Tongue (tissue), 2 donors: ENCODE results near the gene SEMA5B. TPM values are rescaled to one million over a fixed set of nuclear protein-coding genes. Genes with fewer than 3 reads are reported as not detected.

Source experiments
- DNase-seq: peaks from one replicate; pipeline ENCODE4 v3.0.0-alpha.2; 2015
- total RNA-seq: library from RNA; depleted of rRNA; stranded (reverse); fragments of >200 nt; gene quantifications from one replicate; pipeline ENCODE4 v1.2.3, GENCODE V29; 2014

Gene SEMA5B
- total RNA-seq, 1 donor from 2014 or later, result 11.0 TPM

- no peak for DNase-seq
Measured at GRCh38 chr3:122892118-122892960, 135.2 kb downstream of the SEMA5B start.

GRCh38 chr3:122890720-122891220, 136.8 kb downstream of the SEMA5B start:
- DNase-seq, result peak; percentile 31

- DNase-seq, result peak; percentile 91
Measured at GRCh38 chr3:122890077-122890719, 137.4 kb downstream of the SEMA5B start.

GRCh38 chr3:122886946-122887345, 140.6 kb downstream of the SEMA5B start:
- DNase-seq, result no peak

- DNase-seq, result no peak
Measured at GRCh38 chr3:122886251-122886650, 141.3 kb downstream of the SEMA5B start.

GRCh38 chr3:122882361-122882947, 145.1 kb downstream of the SEMA5B start:
- DNase-seq, result no peak

GRCh38 chr3:122880624-122881023, 146.9 kb downstream of the SEMA5B start:
- peak; percentile 16 for DNase-seq

GRCh38 chr3:122880173-122880572, 147.4 kb downstream of the SEMA5B start:
- DNase-seq, result no peak

GRCh38 chr3:122875547-122876127, 151.9 kb downstream of the SEMA5B start:
- no peak for DNase-seq

GRCh38 chr3:122873741-122874515, 153.6 kb downstream of the SEMA5B start:
- no peak for DNase-seq

- DNase-seq, result no peak
Measured at GRCh38 chr3:122868322-122868721, 159.2 kb downstream of the SEMA5B start.

GRCh38 chr3:122864498-122864897, 163.1 kb downstream of the SEMA5B start:
- DNase-seq, result no peak

GRCh38 chr3:122862381-122862780, 165.2 kb downstream of the SEMA5B start:
- DNase-seq, result no peak

Other genes with a start within 250 kb of the SEMA5B start
- 5.4 TPM for gene HSPBAP1, start 233.9 kb downstream of the SEMA5B start, total RNA-seq
- 21.4 TPM for gene SLC49A4, start 232.7 kb downstream of the SEMA5B start, total RNA-seq
- 18.5 TPM for gene PDIA5, start 39.3 kb upstream of the SEMA5B start, total RNA-seq
- gene SEC22A, start 174.2 kb upstream of the SEMA5B start, total RNA-seq, result 42.2 TPM